ENCODE measurements around the gene TMOD2.

Gene TMOD2

DNA sequence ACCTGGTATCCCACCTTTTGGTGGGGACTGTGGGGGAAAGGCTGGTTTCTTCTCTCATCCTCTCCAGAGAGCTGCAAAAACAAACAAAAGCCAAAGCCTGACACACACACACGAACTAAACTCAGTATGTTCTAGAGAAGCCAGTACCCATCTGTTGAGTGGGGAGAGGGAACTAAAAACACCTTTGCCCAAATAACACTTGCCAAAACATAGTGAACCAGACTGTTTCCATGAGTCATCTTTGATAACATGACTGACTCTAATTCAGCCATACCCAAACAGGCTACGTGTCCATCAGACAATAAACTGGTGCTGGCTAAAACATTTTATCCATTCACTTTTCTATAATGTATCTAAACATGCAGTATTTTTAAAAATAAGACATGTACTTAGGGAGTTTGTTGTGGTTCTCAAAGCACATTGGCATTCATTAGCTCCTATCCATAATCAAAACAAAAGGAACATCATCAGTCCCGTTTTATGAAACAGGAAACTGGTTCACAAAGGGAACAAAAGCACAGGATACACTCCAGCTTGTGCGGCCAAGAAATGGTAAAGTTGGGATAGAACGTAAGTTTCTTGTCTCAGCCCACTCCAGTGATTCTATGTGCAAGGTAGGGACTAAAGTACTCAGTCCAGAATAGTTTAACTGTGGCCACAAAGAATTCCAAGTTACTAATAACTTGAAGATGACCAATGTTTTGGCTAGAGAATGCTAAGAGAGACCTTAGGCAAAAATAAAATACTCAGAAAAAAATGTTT, 30.0 kb upstream of the TMOD2 start:
- H3K27ac ChIP-seq = no peak overlapping the region
- no peaks in the 10 kb centered on the region for H3K27me3 ChIP-seq (replicated peaks)
- in situ Hi-C loops (cut with HindIII; ENCODE audit: low pct_ligation_motif_present, low sequenced_read_pairs) = no loop called here
- no peak overlapping the region for H3K4me3 ChIP-seq (ENCODE audit: low read depth, low read length)
- TF ChIP-seq, protein P1, sequence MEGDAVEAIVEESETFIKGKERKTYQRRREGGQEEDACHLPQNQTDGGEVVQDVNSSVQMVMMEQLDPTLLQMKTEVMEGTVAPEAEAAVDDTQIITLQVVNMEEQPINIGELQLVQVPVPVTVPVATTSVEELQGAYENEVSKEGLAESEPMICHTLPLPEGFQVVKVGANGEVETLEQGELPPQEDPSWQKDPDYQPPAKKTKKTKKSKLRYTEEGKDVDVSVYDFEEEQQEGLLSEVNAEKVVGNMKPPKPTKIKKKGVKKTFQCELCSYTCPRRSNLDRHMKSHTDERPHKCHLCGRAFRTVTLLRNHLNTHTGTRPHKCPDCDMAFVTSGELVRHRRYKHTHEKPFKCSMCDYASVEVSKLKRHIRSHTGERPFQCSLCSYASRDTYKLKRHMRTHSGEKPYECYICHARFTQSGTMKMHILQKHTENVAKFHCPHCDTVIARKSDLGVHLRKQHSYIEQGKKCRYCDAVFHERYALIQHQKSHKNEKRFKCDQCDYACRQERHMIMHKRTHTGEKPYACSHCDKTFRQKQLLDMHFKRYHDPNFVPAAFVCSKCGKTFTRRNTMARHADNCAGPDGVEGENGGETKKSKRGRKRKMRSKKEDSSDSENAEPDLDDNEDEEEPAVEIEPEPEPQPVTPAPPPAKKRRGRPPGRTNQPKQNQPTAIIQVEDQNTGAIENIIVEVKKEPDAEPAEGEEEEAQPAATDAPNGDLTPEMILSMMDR (IDR thresholded peaks at IDR 0.05; ENCODE audit: low read depth, low read length, missing control alignments) = no peak
- no peaks in the 10 kb centered on the region for H3K36me3 ChIP-seq (replicated peaks)
- no peak for DNase-seq

DNA sequence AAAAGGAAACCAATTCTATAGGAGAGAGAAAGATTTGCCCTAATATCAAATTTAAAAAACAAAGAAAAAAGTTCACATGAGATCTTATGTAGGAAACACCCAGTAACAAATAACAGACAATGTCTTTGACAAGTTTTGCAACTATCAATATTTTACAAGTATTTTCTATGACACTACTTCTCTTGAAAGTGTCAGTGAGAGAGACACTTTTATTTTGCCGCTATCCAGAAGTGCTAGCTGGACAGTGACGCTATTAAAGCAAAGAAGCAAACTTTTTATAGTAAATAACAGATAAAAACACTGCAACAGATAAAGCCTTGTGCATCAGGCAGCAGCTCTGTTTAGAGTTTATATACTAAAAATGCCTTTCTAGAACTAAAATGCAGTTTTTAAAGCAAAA, 27.2 kb upstream of the TMOD2 start:
- TF ChIP-seq, protein P1 (IDR thresholded peaks at IDR 0.05; ENCODE audit: low read depth, low read length, missing control alignments) = no peak
- Histone ChIP-seq H3K4me3 (ENCODE audit: low read depth, low read length) (no peak overlapping the region), H3K36me3 (replicated peaks) (no peaks in the 10 kb centered on the region), H3K27me3 (replicated peaks) (no peaks in the 10 kb centered on the region), H3K27ac (no peak overlapping the region)
- in situ Hi-C loops (cut with HindIII; ENCODE audit: low pct_ligation_motif_present, low sequenced_read_pairs) = no loop called here
- no peak for DNase-seq

GRCh38 chr15:51724673-51725072, 26.7 kb upstream of the TMOD2 start:
- H3K4me3 ChIP-seq (ENCODE audit: low read depth, low read length) = no peak overlapping the region
- H3K36me3 ChIP-seq (replicated peaks) = no peaks in the 10 kb centered on the region
- no peak for DNase-seq
- H3K27ac ChIP-seq = no peak overlapping the region
- TF ChIP-seq, protein P1 (IDR thresholded peaks at IDR 0.05; ENCODE audit: low read depth, low read length, missing control alignments) = no peak
- in situ Hi-C loops (cut with HindIII; ENCODE audit: low pct_ligation_motif_present, low sequenced_read_pairs) = no loop called here
- no peaks in the 10 kb centered on the region for H3K27me3 ChIP-seq (replicated peaks)

DNA sequence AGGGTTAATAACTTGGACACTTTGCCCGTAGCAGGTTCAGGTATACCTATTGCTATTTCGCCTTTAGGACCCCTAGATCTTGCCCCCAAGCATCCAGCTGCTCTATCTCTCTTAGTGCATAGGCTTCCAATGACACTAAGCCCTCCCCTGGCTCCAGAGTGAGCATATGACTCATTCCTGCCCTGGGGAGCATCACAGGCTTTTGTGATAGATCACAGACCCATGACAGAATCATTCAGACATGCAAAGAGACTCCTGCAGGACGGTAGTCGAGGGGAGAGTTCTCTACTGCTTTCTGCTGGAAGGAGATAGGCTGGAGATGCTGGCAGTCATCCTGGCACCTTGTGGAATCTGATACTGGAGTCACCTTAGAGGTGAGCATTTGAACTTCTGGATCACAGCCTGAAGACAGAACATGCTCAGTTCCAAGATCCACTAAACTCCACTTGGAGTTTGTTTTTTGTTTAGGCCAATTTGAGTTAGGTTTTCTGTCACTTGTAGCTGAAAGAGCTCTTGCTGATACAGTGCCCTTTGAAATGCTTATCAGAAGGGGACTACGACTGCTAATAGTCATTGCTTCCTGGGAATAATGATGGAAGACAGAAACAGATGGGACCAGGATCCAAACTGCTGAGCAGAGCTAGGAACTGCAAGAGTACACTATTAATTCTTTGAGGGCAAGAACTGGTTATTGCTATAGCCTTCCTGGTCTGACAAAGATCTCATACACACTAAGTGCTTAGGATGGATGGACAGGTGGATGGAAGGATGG, 24.9 kb upstream of the TMOD2 start:
- TF ChIP-seq, protein P1 (IDR thresholded peaks at IDR 0.05; ENCODE audit: low read depth, low read length, missing control alignments) = no peak
- in situ Hi-C loops (cut with HindIII; ENCODE audit: low pct_ligation_motif_present, low sequenced_read_pairs) = no loop called here
- no peaks in the 10 kb centered on the region for H3K27me3 ChIP-seq (replicated peaks)
- no peaks in the 10 kb centered on the region for H3K36me3 ChIP-seq (replicated peaks)
- no peak overlapping the region for H3K27ac ChIP-seq
- H3K4me3 ChIP-seq (ENCODE audit: low read depth, low read length) = no peak overlapping the region
- peak; percentile 93 for DNase-seq

DNA sequence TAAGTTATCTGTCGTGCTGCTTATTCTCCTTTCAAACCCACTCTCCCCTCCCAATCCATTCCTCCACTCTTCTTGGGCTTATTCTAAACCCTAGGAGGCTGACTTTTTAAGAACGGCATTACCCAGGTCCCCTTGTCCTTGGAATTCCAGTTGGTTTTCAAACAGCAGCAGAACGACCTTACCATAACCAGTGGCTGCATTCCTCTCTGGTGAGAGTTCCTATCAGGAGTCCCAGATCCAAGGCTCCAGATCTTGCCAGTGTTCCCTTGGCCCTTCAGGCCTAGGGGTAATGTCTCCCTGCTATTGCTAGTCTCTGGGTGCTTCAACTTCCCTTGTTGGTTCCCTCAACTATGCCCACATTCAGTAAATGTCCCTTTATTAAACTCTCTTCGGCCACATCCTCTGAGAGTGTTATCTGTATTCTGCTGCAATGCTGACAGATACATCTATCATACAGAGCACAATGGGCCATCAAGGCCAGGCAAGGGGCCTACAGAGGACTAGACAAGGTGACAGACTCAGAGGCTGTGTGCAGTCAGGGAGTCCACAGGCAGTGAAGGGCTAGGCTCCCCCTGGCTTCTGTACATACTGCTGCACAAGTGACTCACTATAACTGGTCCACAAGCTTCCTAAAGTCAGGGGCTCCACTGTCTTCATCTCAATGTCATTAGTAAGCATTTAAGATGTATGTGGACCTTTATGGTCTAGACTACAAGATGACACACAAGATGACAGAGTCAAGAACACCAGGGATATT, 24.1 kb upstream of the TMOD2 start:
- DNase-seq = peak; percentile 45
- Histone ChIP-seq H3K4me3 (ENCODE audit: low read depth, low read length) (no peak overlapping the region), H3K27me3 (replicated peaks) (no peaks in the 10 kb centered on the region), H3K27ac (no peak overlapping the region), H3K36me3 (replicated peaks) (no peaks in the 10 kb centered on the region)
- in situ Hi-C loops (cut with HindIII; ENCODE audit: low pct_ligation_motif_present, low sequenced_read_pairs) = no loop called here
- TF ChIP-seq, protein P1 (IDR thresholded peaks at IDR 0.05; ENCODE audit: low read depth, low read length, missing control alignments) = peak; percentile 65
